Measurements from ENCODE around the gene AP4B1. TPM values are rescaled to one million over a fixed set of nuclear protein-coding genes. Genes with fewer than 3 reads are reported as not detected.

Gene AP4B1
- total and polyA plus RNA-seq, 9 of the 15 experiments (the other 6 are each of a cell fraction or from before 2014, with no cell fraction given), result 15.8 to 36.5 (median 24.6) TPM

DNA sequence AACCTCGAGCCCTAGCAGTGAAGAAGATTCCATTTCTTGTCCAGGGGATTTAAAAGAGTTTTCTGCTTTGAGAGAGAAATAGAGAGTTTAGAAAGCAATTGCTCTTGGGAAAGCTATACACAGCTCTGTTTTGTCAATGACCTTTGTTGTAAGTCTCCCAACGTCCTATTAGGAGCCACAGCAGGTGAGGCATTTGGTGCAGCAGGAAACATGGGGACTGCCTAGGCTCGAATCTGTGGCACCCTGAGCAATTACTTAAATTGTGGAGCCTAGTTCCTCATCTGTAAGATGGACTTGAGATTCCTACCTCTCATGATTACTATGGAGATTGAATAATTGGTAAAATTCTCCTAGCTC lies 8.7 kb upstream of the AP4B1 start:
- H2AFZ ChIP-seq (ENCODE audit: low read depth, low read length), result no peak overlapping the region
- DNase-seq (ENCODE audit: extremely low read depth in 1 of 4, low spot score in 3 of 4) (peak in 1 of 4 experiments; percentile 24), FAIRE-seq (peak; percentile 32), ATAC-seq (0 out of 3 replicates have a peak, but pooled peaks have one; percentile 8)
- peaks cover 31% of the 10 kb centered on the region for H3K79me2 ChIP-seq (ENCODE audit: control insufficient read depth, insufficient read depth, low read length)
- H3K4me1 ChIP-seq (replicated peaks in 1 of 2; ENCODE audit: control insufficient read depth in 2 of 2, insufficient read depth in 2 of 2, low read length in 2 of 2), result peaks cover 25 to 48% of the 10 kb centered on the region in 2 experiments; a peak in 4 of 5 replicates
- no peaks in the 10 kb centered on the region for H4K20me1 ChIP-seq (replicated peaks; ENCODE audit: control insufficient read depth, insufficient read depth, low read length)
- H3K9me3 ChIP-seq (replicated peaks; ENCODE audit: control insufficient read depth, insufficient read depth, low read depth, low read length), result no peaks in the 10 kb centered on the region
- no peaks in the 10 kb centered on the region for H3K27me3 ChIP-seq (ENCODE audit: control insufficient read depth in 2 of 2, insufficient read depth in 2 of 2, low read length in 2 of 2)
- in situ Hi-C loops (cut with MboI) (no loop called here), intact Hi-C loops (cut with micrococcal nuclease) (no loop called here)
- H3K9ac ChIP-seq (ENCODE audit: insufficient read depth in 1 of 2, low read depth in 2 of 2, low read length in 2 of 2), result peak overlapping the region in 1 of 2 experiments; percentile 31; a peak in 3 of 4 replicates
- peaks cover 51% of the 10 kb centered on the region for H3K36me3 ChIP-seq (ENCODE audit: control insufficient read depth, insufficient read depth, low read length)
- TF ChIP-seq, protein P1, sequence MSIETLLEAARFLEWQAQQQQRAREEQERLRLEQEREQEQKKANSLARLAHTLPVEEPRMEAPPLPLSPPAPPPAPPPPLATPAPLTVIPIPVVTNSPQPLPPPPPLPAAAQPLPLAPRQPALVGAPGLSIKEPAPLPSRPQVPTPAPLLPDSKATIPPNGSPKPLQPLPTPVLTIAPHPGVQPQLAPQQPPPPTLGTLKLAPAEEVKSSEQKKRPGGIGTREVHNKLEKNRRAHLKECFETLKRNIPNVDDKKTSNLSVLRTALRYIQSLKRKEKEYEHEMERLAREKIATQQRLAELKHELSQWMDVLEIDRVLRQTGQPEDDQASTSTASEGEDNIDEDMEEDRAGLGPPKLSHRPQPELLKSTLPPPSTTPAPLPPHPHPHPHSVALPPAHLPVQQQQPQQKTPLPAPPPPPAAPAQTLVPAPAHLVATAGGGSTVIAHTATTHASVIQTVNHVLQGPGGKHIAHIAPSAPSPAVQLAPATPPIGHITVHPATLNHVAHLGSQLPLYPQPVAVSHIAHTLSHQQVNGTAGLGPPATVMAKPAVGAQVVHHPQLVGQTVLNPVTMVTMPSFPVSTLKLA (conservative IDR thresholded peaks at IDR 0.05), result no peak
- TF ChIP-seq ZZZ3 (IDR thresholded peaks at IDR 0.05) (no peak), MTA3 (IDR thresholded peaks at IDR 0.05; ENCODE audit: borderline replicate concordance) (no peak), RUNX1 (IDR thresholded peaks at IDR 0.05; ENCODE audit: low read depth) (no peak), RCOR1 (IDR thresholded peaks at IDR 0.05; ENCODE audit: borderline replicate concordance in 1 of 2, low read depth in 2 of 2, low read length in 2 of 2) (no peak), DPF2 (IDR thresholded peaks at IDR 0.05) (no peak), STAT5A (IDR thresholded peaks at IDR 0.05; ENCODE audit: borderline replicate concordance, low read length) (no peak), ZNF121 (CRISPR knock-in tag; conservative IDR thresholded peaks at IDR 0.05) (no peak), ZNF584 (CRISPR knock-in tag; IDR thresholded peaks at IDR 0.05; ENCODE audit: low read depth) (0 out of 2 replicates have a peak, but pooled peaks have one; percentile 5)
- TF ChIP-seq, protein P2, sequence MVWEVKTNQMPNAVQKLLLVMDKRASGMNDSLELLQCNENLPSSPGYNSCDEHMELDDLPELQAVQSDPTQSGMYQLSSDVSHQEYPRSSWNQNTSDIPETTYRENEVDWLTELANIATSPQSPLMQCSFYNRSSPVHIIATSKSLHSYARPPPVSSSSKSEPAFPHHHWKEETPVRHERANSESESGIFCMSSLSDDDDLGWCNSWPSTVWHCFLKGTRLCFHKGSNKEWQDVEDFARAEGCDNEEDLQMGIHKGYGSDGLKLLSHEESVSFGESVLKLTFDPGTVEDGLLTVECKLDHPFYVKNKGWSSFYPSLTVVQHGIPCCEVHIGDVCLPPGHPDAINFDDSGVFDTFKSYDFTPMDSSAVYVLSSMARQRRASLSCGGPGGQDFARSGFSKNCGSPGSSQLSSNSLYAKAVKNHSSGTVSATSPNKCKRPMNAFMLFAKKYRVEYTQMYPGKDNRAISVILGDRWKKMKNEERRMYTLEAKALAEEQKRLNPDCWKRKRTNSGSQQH (CRISPR knock-in tag; IDR thresholded peaks at IDR 0.05), result no peak
- TF ChIP-seq, protein P3, sequence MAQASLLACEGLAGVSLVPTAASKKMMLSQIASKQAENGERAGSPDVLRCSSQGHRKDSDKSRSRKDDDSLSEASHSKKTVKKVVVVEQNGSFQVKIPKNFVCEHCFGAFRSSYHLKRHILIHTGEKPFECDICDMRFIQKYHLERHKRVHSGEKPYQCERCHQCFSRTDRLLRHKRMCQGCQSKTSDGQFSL (CRISPR knock-in tag; IDR thresholded peaks at IDR 0.05), result no peak
- TF ChIP-seq, protein P3 (tag; IDR thresholded peaks at IDR 0.05), result no peak
- TF ChIP-seq, protein P4, sequence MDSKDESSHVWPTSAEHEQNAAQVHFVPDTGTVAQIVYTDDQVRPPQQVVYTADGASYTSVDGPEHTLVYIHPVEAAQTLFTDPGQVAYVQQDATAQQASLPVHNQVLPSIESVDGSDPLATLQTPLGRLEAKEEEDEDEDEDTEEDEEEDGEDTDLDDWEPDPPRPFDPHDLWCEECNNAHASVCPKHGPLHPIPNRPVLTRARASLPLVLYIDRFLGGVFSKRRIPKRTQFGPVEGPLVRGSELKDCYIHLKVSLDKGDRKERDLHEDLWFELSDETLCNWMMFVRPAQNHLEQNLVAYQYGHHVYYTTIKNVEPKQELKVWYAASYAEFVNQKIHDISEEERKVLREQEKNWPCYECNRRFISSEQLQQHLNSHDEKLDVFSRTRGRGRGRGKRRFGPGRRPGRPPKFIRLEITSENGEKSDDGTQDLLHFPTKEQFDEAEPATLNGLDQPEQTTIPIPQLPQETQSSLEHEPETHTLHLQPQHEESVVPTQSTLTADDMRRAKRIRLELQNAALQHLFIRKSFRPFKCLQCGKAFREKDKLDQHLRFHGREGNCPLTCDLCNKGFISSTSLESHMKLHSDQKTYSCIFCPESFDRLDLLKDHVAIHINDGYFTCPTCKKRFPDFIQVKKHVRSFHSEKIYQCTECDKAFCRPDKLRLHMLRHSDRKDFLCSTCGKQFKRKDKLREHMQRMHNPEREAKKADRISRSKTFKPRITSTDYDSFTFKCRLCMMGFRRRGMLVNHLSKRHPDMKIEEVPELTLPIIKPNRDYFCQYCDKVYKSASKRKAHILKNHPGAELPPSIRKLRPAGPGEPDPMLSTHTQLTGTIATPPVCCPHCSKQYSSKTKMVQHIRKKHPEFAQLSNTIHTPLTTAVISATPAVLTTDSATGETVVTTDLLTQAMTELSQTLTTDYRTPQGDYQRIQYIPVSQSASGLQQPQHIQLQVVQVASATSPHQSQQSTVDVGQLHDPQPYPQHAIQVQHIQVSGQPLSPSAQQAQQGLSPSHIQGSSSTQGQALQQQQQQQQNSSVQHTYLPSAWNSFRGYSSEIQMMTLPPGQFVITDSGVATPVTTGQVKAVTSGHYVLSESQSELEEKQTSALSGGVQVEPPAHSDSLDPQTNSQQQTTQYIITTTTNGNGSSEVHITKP (IDR thresholded peaks at IDR 0.05; ENCODE audit: partially characterized antibody), result peak; percentile 50
- H3K9me1 ChIP-seq (ENCODE audit: control insufficient read depth, insufficient read depth, low read length), result peaks cover 3% of the 10 kb centered on the region
- H3K27ac ChIP-seq (ENCODE audit: extremely low read depth, low read depth, low read length), result peak overlapping the region; percentile 30
- WGBS (ENCODE audit: insufficient coverage, low coverage, missing lambda C conversion rate), result 38% methylated on average over 3 of the region's 3 CpGs
- peak overlapping the region; percentile 42 for H3K4me2 ChIP-seq (ENCODE audit: insufficient read depth, low read length)
- no TSS peak for BruUV-seq (replicated peaks)
- H3K4me3 ChIP-seq, result no peak overlapping the region
- ChIA-PET CTCF (ENCODE audit: low intra/inter-chr PET ratio) (no interaction called here), POLR2A (interaction anchor here (0.7 to 4.4 kb wide), 10 partner anchors 8 to 163 kb away, joined by 3 to 33 read pairs (median 4); partner anchors contain the start of genes AP4B1, DCLRE1B and HIPK1)

Data from K562 (cell line).